CD14-positive monocyte (primary cell): ENCODE results near the gene EMILIN2. TPM values are rescaled to one million over a fixed set of nuclear protein-coding genes. Genes with fewer than 3 reads are reported as not detected.
A peak's percentile ranks its signal among the peaks of the same experiment; 100 is the strongest.

Source experiments
- DNase-seq, 3 donors: peaks; one replicate each; pipeline ENCODE4 v3.0.0-alpha.2; 2011 to 2022
- H2AFZ ChIP-seq: 2 replicates; pipeline ENCODE4 v1.6.0; 2012; ENCODE audit warnings: mild to moderate bottlenecking, low read depth, low read length, inconsistent platforms; ENCODE audit not compliant: insufficient read depth, poor library complexity, severe bottlenecking
- H3K27ac ChIP-seq, 2 donors: 1 replicate in 1 of 2; 2 replicates in 1 of 2; pipeline ENCODE4 v1.5.1; 2012 to 2013; ENCODE audit warnings: low read length in 2 of 2, control low read depth in 1 of 2, inconsistent platforms in 1 of 2, low read depth in 1 of 2, mild to moderate bottlenecking in 1 of 2
- H3K27me3 ChIP-seq, 2 donors: one replicate each; pipeline versions ENCODE4 v1.6.0 to v1.6.1; 2011 to 2013; ENCODE audit warnings: low read length in 2 of 2; ENCODE audit not compliant: control insufficient read depth in 2 of 2, insufficient read depth in 2 of 2
- H3K36me3 ChIP-seq, 2 donors: replicated peaks in 1 of 2; 1 replicate in 1 of 2; 2 replicates in 1 of 2; pipeline versions ENCODE4 v1.5.1 to v1.6.1; 2012 to 2013; ENCODE audit warnings: low read length in 2 of 2, control low read depth in 1 of 2, inconsistent platforms in 1 of 2, mild to moderate bottlenecking in 1 of 2; ENCODE audit not compliant: insufficient read depth in 2 of 2, control insufficient read depth in 1 of 2
- H3K4me1 ChIP-seq, 2 donors: 1 replicate in 1 of 2; 2 replicates in 1 of 2; pipeline versions ENCODE4 v1.5.1 to v1.6.1; 2012 to 2013; ENCODE audit warnings: low read length in 2 of 2, control low read depth in 1 of 2, inconsistent platforms in 1 of 2, mild to moderate bottlenecking in 1 of 2, moderate library complexity in 1 of 2; ENCODE audit not compliant: insufficient read depth in 2 of 2, control insufficient read depth in 1 of 2
- H3K4me2 ChIP-seq: replicated peaks from 2 replicates; pipeline ENCODE3; 2012; ENCODE audit warnings: low read length, moderate library complexity, mild to moderate bottlenecking; ENCODE audit not compliant: poor library complexity, severe bottlenecking; ENCODE audit errors: extremely low read depth
- H3K4me3 ChIP-seq, 3 experiments: fragments of 200-600 bp in 1 of 3; sonication (generic) in 1 of 3; replicated peaks in 1 of 3; 1 replicate in 2 of 3; 2 replicates in 1 of 3; pipeline ENCODE4 v1.5.1; 2011 to 2013; ENCODE audit warnings: low read length in 3 of 3, mild to moderate bottlenecking in 3 of 3, control low read depth in 2 of 3, low read depth in 2 of 3, inconsistent platforms in 1 of 3, moderate library complexity in 1 of 3
- H3K79me2 ChIP-seq: 2 replicates; pipeline ENCODE4 v1.6.0; 2012; ENCODE audit warnings: mild to moderate bottlenecking, control low read depth, inconsistent platforms, low read length, moderate library complexity; ENCODE audit not compliant: insufficient read depth
- H3K9ac ChIP-seq: 2 replicates; pipeline ENCODE4 v1.6.0; 2017; ENCODE audit warnings: low read length, mild to moderate bottlenecking; ENCODE audit not compliant: insufficient read depth, poor library complexity, severe bottlenecking
- H3K9me3 ChIP-seq, 2 donors: replicated peaks in 1 of 2; 1 replicate in 1 of 2; 2 replicates in 1 of 2; pipeline versions ENCODE4 v1.5.1 to v1.6.1; 2012 to 2013; ENCODE audit warnings: low read length in 2 of 2, control low read depth in 1 of 2; ENCODE audit not compliant: control insufficient read depth in 1 of 2, insufficient read depth in 1 of 2
- H4K20me1 ChIP-seq: 2 replicates; pipeline ENCODE4 v1.6.0; 2012; ENCODE audit warnings: mild to moderate bottlenecking, low read length, control low read depth, moderate library complexity; ENCODE audit not compliant: insufficient read depth
- H3K27ac Mint-ChIP-seq, 7 donors: one replicate each; pipeline ENCODE4 v1.8.0; 2020; ENCODE audit warnings: mild to moderate bottlenecking in 7 of 7, mixed read lengths in 7 of 7, moderate library complexity in 6 of 7, inconsistent platforms in 2 of 7
- H3K27me3 Mint-ChIP-seq, 3 donors: one replicate each; pipeline ENCODE4 v1.8.0; 2021 to 2022; ENCODE audit warnings: low read depth in 3 of 3, mild to moderate bottlenecking in 3 of 3, mixed read lengths in 3 of 3, moderate library complexity in 3 of 3, inconsistent platforms in 1 of 3
- H3K36me3 Mint-ChIP-seq, 2 donors: one replicate each; pipeline ENCODE4 v1.8.0; 2020; ENCODE audit warnings: mixed read lengths in 2 of 2, inconsistent platforms in 1 of 2, mild to moderate bottlenecking in 1 of 2
- H3K4me1 Mint-ChIP-seq: one replicate; pipeline ENCODE4 v1.8.0; 2020; ENCODE audit warnings: mild to moderate bottlenecking, mixed read lengths
- H3K4me3 Mint-ChIP-seq, 2 donors: one replicate each; pipeline ENCODE4 v1.8.0; 2020; ENCODE audit warnings: mild to moderate bottlenecking in 2 of 2, mixed read lengths in 2 of 2, moderate library complexity in 1 of 2
- H3K9me3 Mint-ChIP-seq, 7 donors: one replicate each; pipeline ENCODE4 v1.8.0; 2020 to 2022; ENCODE audit warnings: mixed read lengths in 7 of 7, mild to moderate bottlenecking in 6 of 7, moderate library complexity in 6 of 7, inconsistent platforms in 2 of 7
- WGBS: methylation state at CpG from one replicate; pipeline ENCODE4 v1.1.5; 2013; ENCODE audit warnings: missing lambda C conversion rate; ENCODE audit not compliant: insufficient coverage; 5-methylcytosine and 5-hydroxymethylcytosine counted together
- intact Hi-C, 2 donors: fragments of 100-400 bp; cut with micrococcal nuclease; formaldehyde crosslinking; loops; one replicate each; pipeline versions ENCODE4 v1.15.0 to v1.15.1; 2023
- polyA plus RNA-seq, 3 donors: library from polyadenylated mRNA; depleted of rRNA in 1 of 3; unstranded in 2 of 3; stranded (reverse) in 1 of 3; fragments of 300-500 nt in 2 of 3; fragments of >200 nt in 1 of 3; fragmentation: Illumina TruSeq in 2 of 3; gene quantifications; 1 replicate in 2 of 3; 2 replicates in 1 of 3; pipeline ENCODE4 v1.2.3, GENCODE V29; 2012 to 2021
- TF ChIP-seq, protein P1 (sequence below): fragments of 200-600 bp; IDR thresholded peaks from one replicate; pipeline ENCODE4 v1.8.0; 2022; ENCODE audit warnings: antibody characterized with exemption, mild to moderate bottlenecking

Gene EMILIN2
- polyA plus RNA-seq, 3 donors, result 30.5 to 43.2 (median 33.8) TPM

DNA sequence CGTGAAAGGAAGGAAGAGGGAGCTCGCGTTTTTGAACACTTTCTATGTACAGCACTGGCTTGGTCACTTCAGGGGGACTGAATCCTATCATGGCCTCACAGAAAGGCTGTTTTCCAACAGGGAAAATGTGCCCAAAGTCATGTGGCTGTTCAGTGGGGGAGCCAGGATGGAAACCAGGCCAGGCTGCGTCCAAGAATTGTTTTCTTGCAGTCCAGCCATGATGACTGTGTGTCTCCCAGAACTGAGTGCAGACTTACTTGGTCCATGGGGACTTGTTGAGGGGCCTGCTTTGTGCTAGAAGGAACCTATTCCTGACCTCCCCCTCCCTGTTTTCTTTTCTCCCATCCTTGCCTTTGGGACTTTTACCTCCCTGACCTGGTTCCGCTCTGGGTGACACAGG lies 46.9 kb downstream of the EMILIN2 start:
- no peak overlapping the region for H2AFZ ChIP-seq
- no peak overlapping the region for H3K4me3 Mint-ChIP-seq
- H3K79me2 ChIP-seq, result peaks cover 98% of the 10 kb centered on the region
- peaks cover 34% of the 10 kb centered on the region for H3K4me1 Mint-ChIP-seq
- no peaks in the 10 kb centered on the region for H3K27me3 ChIP-seq
- peaks cover 100% of the 10 kb centered on the region for H4K20me1 ChIP-seq
- H3K4me1 ChIP-seq, result peaks cover 19 to 21% of the 10 kb centered on the region in 2 donors
- H3K9me3 ChIP-seq, result no peaks in the 10 kb centered on the region
- no peak overlapping the region for H3K4me2 ChIP-seq
- 100% methylated on average over 5 of the region's 5 CpGs for WGBS
- peaks cover 72 to 93% of the 10 kb centered on the region in 2 donors for H3K36me3 ChIP-seq
- TF ChIP-seq, protein P1, sequence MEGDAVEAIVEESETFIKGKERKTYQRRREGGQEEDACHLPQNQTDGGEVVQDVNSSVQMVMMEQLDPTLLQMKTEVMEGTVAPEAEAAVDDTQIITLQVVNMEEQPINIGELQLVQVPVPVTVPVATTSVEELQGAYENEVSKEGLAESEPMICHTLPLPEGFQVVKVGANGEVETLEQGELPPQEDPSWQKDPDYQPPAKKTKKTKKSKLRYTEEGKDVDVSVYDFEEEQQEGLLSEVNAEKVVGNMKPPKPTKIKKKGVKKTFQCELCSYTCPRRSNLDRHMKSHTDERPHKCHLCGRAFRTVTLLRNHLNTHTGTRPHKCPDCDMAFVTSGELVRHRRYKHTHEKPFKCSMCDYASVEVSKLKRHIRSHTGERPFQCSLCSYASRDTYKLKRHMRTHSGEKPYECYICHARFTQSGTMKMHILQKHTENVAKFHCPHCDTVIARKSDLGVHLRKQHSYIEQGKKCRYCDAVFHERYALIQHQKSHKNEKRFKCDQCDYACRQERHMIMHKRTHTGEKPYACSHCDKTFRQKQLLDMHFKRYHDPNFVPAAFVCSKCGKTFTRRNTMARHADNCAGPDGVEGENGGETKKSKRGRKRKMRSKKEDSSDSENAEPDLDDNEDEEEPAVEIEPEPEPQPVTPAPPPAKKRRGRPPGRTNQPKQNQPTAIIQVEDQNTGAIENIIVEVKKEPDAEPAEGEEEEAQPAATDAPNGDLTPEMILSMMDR, result no peak
- H3K9ac ChIP-seq, result no peak overlapping the region
- no peak overlapping the region for H3K4me3 ChIP-seq
- peaks cover 68 to 96% of the 10 kb centered on the region in 2 donors for H3K36me3 Mint-ChIP-seq
- no peak for DNase-seq
- peaks cover 0 to 2% (median 0%) of the 10 kb centered on the region in 7 donors for H3K9me3 Mint-ChIP-seq
- peak overlapping the region in 1 of 2 donors; percentile 43 for H3K27ac ChIP-seq
- intact Hi-C loops, result no loop called here
- peak overlapping the region in 2 of 7 donors; percentile 57 to 78 for H3K27ac Mint-ChIP-seq
- H3K27me3 Mint-ChIP-seq, result peaks cover 0 to 2% (median 0%) of the 10 kb centered on the region in 3 donors

DNA sequence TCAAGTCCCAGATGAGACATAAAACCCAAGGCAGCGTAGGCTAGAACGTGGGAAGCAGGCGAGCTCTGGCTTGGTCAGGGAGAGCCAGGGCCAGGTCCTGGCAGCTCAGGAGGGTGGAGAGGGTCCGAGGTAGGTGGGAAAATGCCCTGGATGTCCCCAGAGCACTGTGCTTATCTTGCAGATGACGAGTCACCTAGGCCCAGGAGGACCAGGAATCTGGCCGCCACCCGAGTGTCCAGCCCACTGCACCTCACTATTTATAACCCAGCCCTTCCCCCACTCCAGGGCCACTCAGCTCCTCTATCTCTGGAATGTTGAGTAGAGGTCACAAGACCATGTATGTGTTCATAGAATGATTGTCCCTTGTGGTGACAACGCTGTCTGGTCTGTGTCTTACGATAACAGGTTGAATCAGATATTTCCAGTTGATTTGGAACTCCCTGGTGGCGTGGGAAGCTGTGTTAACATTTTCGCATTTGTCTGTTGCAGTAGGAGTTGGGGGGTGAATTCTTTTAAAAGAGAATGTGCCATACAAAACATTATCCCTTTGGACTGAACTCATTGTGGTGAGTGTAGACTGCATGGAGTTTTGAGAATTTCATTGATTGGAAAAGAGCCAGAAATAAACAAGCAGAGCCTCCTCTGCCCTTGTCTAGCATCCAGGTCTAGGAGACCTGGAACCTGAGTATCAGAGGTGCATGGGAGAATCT lies 47.5 kb downstream of the EMILIN2 start:
- H3K9ac ChIP-seq, result no peak overlapping the region
- peaks cover 64 to 96% of the 10 kb centered on the region in 2 donors for H3K36me3 Mint-ChIP-seq
- DNase-seq, result no peak
- H3K79me2 ChIP-seq, result peaks cover 98% of the 10 kb centered on the region
- H3K4me1 Mint-ChIP-seq, result peaks cover 35% of the 10 kb centered on the region
- peaks cover 100% of the 10 kb centered on the region for H4K20me1 ChIP-seq
- H2AFZ ChIP-seq, result no peak overlapping the region
- H3K27ac Mint-ChIP-seq, result peak overlapping the region in 4 of 7 donors; percentile 59 to 78 (median 64)
- H3K4me2 ChIP-seq, result no peak overlapping the region
- TF ChIP-seq, protein P1, result no peak
- peaks cover 0 to 2% (median 0%) of the 10 kb centered on the region in 3 donors for H3K27me3 Mint-ChIP-seq
- H3K4me3 Mint-ChIP-seq, result no peak overlapping the region
- H3K4me1 ChIP-seq, result peaks cover 21 to 22% of the 10 kb centered on the region in 2 donors
- H3K36me3 ChIP-seq, result peaks cover 72 to 95% of the 10 kb centered on the region in 2 donors
- no peaks in the 10 kb centered on the region for H3K27me3 ChIP-seq
- H3K4me3 ChIP-seq, result no peak overlapping the region
- H3K27ac ChIP-seq, result peak overlapping the region in 1 of 2 donors; percentile 43
- no peaks in the 10 kb centered on the region for H3K9me3 ChIP-seq
- peaks cover 0 to 2% (median 0%) of the 10 kb centered on the region in 7 donors for H3K9me3 Mint-ChIP-seq
- WGBS, result 94% methylated on average over 7 of the region's 11 CpGs
- intact Hi-C loops, result no loop called here
